ENCODE data around the gene TBC1D22A.

DNA sequence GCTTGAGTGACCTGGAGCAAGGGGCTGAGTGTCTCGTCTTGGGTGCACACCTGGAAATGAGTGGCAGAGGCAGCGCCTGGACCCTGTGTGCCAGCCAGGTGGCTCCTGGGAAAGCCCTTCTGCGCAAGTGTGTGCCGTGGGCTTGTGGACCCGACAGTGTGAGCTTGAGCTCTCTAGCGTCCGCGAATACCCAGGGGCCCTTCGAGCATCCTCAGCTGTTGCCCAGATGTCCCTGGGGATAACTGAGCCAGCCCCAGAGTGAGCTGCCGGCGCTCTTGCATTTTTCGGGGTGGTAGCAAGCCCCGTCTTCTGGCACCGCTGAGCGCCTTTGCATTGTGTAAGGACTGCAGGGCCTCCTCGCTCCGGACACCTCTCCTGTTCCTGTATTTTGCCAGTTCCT, 399.2 kb downstream of the TBC1D22A start:
- TF ChIP-seq POLR2AphosphoS5 (IDR thresholded peaks at IDR 0.05; ENCODE audit: low read depth, low read length), result no peak
- no peak for TF ChIP-seq ZNF274 (IDR thresholded peaks at IDR 0.05; ENCODE audit: low read depth, low read length)
- TF ChIP-seq JUND (IDR thresholded peaks at IDR 0.05), result no peak
- TF ChIP-seq RAD21 (IDR thresholded peaks at IDR 0.05; ENCODE audit: low read depth), result no peak
- TF ChIP-seq, protein P1, sequence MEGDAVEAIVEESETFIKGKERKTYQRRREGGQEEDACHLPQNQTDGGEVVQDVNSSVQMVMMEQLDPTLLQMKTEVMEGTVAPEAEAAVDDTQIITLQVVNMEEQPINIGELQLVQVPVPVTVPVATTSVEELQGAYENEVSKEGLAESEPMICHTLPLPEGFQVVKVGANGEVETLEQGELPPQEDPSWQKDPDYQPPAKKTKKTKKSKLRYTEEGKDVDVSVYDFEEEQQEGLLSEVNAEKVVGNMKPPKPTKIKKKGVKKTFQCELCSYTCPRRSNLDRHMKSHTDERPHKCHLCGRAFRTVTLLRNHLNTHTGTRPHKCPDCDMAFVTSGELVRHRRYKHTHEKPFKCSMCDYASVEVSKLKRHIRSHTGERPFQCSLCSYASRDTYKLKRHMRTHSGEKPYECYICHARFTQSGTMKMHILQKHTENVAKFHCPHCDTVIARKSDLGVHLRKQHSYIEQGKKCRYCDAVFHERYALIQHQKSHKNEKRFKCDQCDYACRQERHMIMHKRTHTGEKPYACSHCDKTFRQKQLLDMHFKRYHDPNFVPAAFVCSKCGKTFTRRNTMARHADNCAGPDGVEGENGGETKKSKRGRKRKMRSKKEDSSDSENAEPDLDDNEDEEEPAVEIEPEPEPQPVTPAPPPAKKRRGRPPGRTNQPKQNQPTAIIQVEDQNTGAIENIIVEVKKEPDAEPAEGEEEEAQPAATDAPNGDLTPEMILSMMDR (IDR thresholded peaks at IDR 0.05 in 2 of 3, conservative IDR thresholded peaks at IDR 0.05 in 1 of 3; ENCODE audit: borderline replicate concordance in 1 of 3, insufficient read depth in 1 of 3, low read depth in 2 of 3, low read length in 2 of 3), result no peak
- no peak for TF ChIP-seq POLR2A (IDR thresholded peaks at IDR 0.05; ENCODE audit: borderline replicate concordance, extremely low read depth, insufficient read depth, insufficient read length)
- TF ChIP-seq TCF7L2 (IDR thresholded peaks at IDR 0.05; ENCODE audit: borderline replicate concordance, extremely low read depth, insufficient read depth, insufficient read length), result no peak
- TF ChIP-seq SRF (IDR thresholded peaks at IDR 0.05; ENCODE audit: low read depth), result no peak
- no peak for TF ChIP-seq FOSL1 (IDR thresholded peaks at IDR 0.05; ENCODE audit: low read depth)
- TF ChIP-seq SP1 (IDR thresholded peaks at IDR 0.05; ENCODE audit: low read depth), result no peak
- TF ChIP-seq, protein P2, sequence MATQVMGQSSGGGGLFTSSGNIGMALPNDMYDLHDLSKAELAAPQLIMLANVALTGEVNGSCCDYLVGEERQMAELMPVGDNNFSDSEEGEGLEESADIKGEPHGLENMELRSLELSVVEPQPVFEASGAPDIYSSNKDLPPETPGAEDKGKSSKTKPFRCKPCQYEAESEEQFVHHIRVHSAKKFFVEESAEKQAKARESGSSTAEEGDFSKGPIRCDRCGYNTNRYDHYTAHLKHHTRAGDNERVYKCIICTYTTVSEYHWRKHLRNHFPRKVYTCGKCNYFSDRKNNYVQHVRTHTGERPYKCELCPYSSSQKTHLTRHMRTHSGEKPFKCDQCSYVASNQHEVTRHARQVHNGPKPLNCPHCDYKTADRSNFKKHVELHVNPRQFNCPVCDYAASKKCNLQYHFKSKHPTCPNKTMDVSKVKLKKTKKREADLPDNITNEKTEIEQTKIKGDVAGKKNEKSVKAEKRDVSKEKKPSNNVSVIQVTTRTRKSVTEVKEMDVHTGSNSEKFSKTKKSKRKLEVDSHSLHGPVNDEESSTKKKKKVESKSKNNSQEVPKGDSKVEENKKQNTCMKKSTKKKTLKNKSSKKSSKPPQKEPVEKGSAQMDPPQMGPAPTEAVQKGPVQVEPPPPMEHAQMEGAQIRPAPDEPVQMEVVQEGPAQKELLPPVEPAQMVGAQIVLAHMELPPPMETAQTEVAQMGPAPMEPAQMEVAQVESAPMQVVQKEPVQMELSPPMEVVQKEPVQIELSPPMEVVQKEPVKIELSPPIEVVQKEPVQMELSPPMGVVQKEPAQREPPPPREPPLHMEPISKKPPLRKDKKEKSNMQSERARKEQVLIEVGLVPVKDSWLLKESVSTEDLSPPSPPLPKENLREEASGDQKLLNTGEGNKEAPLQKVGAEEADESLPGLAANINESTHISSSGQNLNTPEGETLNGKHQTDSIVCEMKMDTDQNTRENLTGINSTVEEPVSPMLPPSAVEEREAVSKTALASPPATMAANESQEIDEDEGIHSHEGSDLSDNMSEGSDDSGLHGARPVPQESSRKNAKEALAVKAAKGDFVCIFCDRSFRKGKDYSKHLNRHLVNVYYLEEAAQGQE (IDR thresholded peaks at IDR 0.05; ENCODE audit: low read depth), result no peak
- no peak for TF ChIP-seq EZH2phosphoT487 (IDR thresholded peaks at IDR 0.05; ENCODE audit: borderline replicate concordance)
